ENCODE data around the gene PAPOLA.

Gene PAPOLA

GRCh38 chr14:96568621-96569020, 66.4 kb downstream of the PAPOLA start:
- no peak for DNase-seq

GRCh38 chr14:96571311-96571710, 69.1 kb downstream of the PAPOLA start:
- DNase-seq, result no peak

- DNase-seq, result no peak
These were observed 71.4 kb downstream of the PAPOLA start for GRCh38 chr14:96573473-96574100.

- DNase-seq, result no peak
These were observed 72.0 kb downstream of the PAPOLA start for GRCh38 chr14:96574171-96574632.

- no peak for DNase-seq
These were observed 72.8 kb downstream of the PAPOLA start for GRCh38 chr14:96574633-96575632.

GRCh38 chr14:96576359-96576758, 74.2 kb downstream of the PAPOLA start:
- DNase-seq, result no peak

GRCh38 chr14:96576937-96577336, 74.8 kb downstream of the PAPOLA start:
- no peak for DNase-seq

- DNase-seq, result no peak
These were observed 76.4 kb downstream of the PAPOLA start for GRCh38 chr14:96578619-96579018.

GRCh38 chr14:96579358-96579757, 77.2 kb downstream of the PAPOLA start:
- no peak for DNase-seq

GRCh38 chr14:96579855-96580254, 77.7 kb downstream of the PAPOLA start:
- DNase-seq, result no peak

GRCh38 chr14:96580566-96580965, 78.4 kb downstream of the PAPOLA start:
- DNase-seq, result no peak

GRCh38 chr14:96581026-96581425, 78.8 kb downstream of the PAPOLA start:
- no peak for DNase-seq

- no peak for DNase-seq
These were observed 79.7 kb downstream of the PAPOLA start for GRCh38 chr14:96581902-96582301.

- no peak for DNase-seq
These were observed 80.3 kb downstream of the PAPOLA start for GRCh38 chr14:96582411-96582961.

- DNase-seq, result no peak
These were observed 80.8 kb downstream of the PAPOLA start for GRCh38 chr14:96582995-96583394.

- no peak for DNase-seq
These were observed 81.4 kb downstream of the PAPOLA start for GRCh38 chr14:96583569-96584041.

- DNase-seq, result peak; percentile 55
These were observed 82.2 kb downstream of the PAPOLA start for GRCh38 chr14:96584199-96584906.

- DNase-seq, result no peak
These were observed 82.9 kb downstream of the PAPOLA start for GRCh38 chr14:96584907-96585671.

GRCh38 chr14:96585672-96586013, 83.5 kb downstream of the PAPOLA start:
- no peak for DNase-seq

- no peak for DNase-seq
These were observed 83.9 kb downstream of the PAPOLA start for GRCh38 chr14:96586056-96586455.

- no peak for DNase-seq
These were observed 85.0 kb downstream of the PAPOLA start for GRCh38 chr14:96586921-96587822.
